Measurements from ENCODE around the gene ATXN7. TPM values are rescaled to one million over a fixed set of nuclear protein-coding genes. Genes with fewer than 3 reads are reported as not detected.

The ATXN7 gene, protein sequence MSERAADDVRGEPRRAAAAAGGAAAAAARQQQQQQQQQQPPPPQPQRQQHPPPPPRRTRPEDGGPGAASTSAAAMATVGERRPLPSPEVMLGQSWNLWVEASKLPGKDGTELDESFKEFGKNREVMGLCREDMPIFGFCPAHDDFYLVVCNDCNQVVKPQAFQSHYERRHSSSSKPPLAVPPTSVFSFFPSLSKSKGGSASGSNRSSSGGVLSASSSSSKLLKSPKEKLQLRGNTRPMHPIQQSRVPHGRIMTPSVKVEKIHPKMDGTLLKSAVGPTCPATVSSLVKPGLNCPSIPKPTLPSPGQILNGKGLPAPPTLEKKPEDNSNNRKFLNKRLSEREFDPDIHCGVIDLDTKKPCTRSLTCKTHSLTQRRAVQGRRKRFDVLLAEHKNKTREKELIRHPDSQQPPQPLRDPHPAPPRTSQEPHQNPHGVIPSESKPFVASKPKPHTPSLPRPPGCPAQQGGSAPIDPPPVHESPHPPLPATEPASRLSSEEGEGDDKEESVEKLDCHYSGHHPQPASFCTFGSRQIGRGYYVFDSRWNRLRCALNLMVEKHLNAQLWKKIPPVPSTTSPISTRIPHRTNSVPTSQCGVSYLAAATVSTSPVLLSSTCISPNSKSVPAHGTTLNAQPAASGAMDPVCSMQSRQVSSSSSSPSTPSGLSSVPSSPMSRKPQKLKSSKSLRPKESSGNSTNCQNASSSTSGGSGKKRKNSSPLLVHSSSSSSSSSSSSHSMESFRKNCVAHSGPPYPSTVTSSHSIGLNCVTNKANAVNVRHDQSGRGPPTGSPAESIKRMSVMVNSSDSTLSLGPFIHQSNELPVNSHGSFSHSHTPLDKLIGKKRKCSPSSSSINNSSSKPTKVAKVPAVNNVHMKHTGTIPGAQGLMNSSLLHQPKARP
- polyA plus RNA-seq (2013, experiment 1 of 2; ENCODE audit: insufficient read length): 9.3 TPM
- 9.5 TPM for polyA plus RNA-seq (2013, experiment 2 of 2; ENCODE audit: insufficient read length)

DNA sequence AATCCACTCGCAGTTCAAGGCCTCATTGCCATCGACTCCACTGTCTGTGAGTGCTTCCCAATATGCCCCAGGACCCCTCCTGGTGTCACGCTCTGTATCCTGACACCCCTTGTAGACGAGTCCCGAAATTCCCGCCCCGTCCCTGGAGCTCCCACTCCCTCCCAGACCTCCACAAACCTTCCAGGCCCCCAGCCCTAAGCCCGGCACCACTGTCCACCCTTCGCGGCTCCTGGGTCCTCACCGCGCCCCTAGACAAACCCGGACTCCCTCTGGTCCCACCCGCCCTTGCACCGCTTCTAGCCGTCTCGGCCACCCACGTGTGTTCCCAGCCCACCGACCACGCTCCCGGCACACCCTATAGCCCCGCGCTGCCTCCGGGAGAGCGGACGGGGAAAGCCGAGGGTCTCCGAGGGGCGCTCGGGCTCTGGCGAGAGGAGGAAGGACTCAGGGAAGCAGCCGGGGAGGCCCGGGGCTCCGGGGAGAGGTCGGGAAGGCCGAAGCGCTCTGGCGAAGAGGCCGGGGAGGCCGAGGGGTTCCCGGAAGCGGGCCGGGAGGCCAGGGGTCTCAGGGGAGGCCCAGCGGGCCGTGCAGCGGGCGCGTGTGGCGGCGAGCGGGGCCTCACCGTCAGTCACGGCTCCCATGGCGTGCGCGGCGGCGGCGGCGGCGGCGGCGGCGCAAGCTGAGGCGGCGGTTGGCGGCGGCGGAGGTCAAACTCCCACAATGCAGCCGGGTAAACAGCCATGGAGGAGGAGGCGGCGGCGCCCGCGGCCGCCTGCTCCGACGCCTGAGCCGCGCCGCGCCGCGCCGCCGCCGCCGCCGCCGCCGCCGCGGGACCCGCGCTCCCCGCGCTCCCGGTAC is at the start of gene ATXN7, which contains the start of gene THOC7:
Gene ATXN7, plus strand, starts transcription at position 718 of the 858 bp plus-strand sequence. CDS start 48,732 bp downstream, outside the sequence.
Gene THOC7, minus strand, starts transcription at position 656 of the 858 bp plus-strand sequence. Its CDS starts 15 bp downstream, at position 641.
- DNase-seq: peak; percentile 71

DNA sequence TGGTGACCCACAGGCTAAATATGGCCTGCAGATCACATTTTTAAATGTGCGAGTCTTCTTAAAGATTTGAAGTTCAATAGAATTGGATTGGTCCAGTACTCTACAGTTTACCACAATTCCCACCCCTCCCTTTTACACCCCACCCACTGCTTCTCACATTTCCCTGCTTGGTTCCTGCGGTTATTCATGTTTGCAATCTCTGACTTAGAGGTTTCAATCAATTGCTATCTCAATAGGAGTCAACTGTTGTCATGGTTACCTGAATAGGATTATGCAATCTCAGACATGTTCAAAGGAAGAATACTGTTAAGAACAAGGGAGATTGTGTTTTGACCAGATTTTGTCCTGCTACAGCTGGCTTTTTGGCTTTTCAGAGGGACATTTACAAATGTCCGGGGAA is 49.4 kb upstream of the ATXN7 start:
- DNase-seq: peak; percentile 17

DNA sequence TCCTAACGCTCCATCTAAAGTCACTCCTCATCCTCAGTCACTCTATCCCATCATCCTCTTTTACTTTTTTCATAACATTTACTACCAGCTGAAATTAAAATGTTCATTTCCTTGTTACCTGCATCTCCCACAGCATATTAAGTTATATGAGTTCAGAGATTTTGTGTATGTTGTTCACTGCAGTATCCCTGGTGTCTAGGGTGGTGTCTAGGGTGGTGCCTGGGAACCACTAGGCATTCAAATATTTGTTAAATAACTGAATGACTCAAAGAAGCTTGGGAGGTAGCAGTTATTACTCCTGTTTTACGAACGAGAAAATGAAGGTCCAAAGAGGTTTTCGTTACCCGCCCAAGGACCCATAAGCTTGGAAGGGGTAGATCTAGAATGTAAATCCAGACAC is 46.4 kb upstream of the ATXN7 start:
- no peak for DNase-seq

DNA sequence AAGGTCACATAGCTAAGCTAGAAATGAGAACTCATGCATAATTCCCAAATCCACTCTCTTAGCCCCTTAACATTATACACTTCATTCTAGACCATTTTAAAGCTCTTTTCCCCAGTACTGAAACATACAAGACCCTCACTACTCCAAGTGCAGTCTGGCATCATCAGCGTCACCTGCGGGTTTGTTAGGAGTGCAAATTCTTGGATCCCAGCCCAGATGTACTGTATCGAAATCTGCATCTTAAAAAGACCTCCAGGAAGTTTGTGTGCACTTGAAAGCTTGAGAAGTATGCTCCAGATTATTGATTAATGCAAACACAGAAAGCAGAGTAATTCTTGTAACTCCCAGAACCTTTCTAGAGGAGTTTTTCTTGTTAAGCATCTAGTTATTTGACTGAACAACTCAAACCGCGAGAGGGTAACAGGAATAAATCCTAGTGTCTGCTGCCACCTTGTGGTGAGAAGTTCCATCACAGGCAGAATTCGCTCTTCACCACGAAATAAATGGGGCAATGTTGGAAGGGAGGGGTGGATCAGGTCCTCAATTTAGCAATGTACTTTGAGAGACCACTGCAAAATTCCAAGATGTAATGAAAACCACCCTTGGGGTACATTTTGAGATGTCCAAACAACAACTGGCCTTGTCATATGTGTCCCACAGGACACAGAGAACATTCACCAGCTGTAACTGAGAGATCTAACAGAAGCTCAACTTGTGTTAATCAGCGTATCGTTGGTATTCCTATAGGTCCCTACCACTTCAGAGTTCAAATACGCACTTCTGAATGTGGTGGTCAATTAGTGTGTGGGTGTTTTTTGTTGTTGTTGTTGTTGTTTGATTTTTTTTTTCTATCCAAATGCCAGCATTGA is 45.2 kb upstream of the ATXN7 start:
- DNase-seq: peak; percentile 57

DNA sequence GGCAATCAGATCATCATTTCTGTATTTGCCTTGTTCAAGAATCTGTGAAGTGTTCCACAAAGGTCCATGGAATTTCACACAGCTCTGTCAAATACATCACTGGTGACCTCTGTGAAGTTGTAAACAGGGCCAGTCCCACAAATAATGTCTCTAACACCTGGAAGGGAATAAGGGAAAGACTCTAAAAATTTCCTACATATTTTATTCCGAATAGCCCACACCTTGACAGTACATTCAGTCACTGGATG is 44.6 kb upstream of the ATXN7 start, which contains the start of gene C3orf49:
Gene C3orf49, plus strand, starts transcription at position 149 of the 248 bp plus-strand sequence. CDS start 173 bp downstream, outside the sequence.
- no peak for DNase-seq

DNA sequence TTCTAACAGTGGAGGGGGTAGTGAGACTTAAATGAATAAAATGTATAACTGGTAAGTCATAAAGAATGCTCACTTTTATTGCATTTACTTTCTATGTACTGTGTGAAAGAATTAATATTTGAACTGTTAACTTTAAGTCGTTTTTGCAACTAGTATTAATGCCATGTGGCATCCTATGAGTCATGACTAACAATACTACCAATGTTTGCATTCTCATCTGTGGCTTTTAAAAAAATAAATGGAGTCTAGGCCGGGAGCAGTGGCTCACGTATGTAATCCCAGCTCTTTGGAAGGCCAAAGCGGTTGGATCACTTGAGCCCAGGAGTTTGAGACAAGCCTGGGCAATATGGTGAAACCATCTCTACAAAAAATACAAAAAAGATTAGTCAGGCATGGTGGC is 39.4 kb upstream of the ATXN7 start:
- peak; percentile 70 for DNase-seq

DNA sequence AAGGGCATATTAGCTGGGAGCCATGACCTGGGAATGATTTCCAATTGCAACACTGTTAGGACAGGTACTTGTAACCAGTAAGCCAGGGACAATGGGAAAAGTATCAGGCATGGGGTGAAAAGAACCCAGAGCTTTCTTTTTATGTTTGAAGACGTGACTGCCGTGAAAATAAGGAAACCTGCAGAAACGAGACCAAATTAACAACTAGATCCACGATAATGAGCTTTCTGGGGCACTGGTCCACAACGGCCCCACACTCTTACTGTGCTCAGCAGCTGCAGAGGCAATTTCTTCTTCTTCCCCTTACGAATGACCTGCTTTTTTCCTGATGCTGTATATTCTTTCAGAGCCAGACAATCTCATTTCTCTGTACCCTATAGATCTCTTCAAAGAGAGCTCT is 33.1 kb upstream of the ATXN7 start:
- no peak for DNase-seq

DNA sequence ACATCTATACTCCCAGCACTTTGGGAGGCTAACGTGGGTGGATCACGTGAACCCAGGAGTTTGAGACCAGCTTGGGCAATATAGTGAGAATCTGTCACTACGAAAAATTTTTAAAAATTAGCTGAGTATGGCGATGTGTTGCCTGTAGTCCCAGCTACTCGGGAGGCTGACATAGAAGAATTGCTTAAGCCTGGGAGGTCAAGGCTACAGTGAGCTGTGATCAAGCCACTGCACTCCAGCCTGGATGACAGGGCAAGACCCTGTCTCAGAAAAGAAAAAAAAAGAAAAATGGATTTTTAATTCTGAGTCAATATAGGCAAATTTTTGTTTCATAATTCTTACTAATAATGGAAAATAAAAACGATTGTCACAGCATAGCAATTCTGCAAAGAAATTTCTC is 31.3 kb upstream of the ATXN7 start:
- DNase-seq: no peak

DNA sequence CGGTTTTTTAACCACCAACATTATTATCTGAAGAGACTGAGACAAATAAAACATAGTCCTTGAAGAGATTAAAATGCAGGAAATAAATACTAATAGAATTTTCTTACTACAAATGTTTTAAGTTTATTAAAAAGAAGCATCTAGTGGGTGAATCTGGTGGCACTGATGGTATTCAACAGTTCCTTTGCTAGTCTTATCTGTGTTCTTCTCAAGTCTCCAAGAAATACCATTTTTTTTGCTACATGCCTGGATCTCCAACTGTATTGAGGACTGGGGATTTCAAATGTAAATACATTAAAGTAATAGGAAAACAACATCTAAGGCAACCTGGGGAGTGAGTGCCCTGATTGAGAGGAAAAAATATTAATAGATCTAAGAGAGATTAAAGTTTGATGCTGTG is 22.0 kb upstream of the ATXN7 start:
- DNase-seq: no peak

DNA sequence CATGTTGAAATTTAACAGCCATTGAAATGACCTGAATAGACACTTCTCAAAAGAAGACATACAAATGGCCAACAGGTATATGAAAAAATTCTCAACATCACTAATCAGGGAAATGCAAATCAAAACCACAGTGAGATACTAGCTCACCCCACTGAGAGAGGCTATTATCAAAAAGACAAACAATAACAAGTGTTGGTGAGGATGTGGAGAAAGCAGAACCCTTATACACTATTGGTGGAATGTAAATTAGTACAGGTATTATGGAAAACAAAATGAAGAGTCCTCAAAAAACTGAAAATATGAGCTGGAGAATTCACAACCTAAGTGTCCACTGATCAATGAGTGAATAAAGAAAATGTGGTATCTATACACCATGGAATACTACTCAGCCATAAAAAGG is 21.5 kb upstream of the ATXN7 start:
- DNase-seq: no peak

DNA sequence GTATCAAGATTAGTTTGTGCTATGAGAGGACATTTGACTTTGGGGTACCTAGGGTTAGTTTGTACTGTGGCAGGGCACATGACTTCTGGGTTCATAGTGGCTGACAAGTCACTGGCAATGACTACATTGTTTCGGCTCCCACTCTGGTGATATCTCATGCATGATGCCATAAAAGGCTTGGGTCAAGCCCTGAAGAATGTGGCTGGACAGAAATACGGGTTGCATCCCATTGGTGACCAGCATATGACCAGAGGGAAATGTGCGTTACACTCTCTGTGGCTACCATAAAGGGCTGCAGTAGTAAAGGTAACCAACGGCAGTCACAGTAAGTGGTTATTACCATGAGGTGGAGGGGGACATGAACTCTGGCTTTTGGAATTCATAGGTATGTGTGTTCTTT is 18.5 kb upstream of the ATXN7 start:
- DNase-seq: no peak

DNA sequence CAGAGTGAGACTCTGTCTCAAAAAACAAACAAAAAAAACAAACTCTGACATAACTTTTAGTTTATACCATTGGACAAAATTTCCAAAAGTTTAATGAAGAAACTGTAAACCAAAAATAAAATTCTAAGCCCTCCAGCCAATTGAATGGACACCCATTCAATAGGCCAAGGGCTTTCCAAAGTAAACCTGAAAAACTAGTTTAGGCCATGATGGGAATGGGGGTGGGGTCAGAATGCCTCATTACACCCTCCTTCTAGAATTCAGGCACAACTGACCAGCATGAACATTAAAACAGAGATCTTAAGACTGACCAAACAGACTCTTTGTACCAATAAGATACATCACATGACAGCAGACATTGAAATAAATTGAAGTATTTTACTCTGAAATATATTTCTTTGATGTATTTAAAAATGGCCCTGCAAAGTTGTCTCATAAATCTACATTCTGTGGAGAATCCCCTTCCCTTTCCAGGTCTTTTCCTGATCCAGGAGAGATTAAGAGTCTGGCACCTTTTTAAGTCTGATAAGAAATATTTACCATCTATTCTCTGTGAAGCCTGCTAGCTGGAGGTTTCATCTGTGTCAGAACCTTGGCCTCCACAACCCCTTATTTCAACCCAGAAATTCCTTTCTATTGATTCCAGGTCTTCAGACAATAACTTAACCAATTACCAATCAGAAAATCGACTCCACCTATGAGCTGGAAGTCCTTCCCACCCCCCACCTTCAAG is 15.8 kb upstream of the ATXN7 start:
- no peak for DNase-seq

DNA sequence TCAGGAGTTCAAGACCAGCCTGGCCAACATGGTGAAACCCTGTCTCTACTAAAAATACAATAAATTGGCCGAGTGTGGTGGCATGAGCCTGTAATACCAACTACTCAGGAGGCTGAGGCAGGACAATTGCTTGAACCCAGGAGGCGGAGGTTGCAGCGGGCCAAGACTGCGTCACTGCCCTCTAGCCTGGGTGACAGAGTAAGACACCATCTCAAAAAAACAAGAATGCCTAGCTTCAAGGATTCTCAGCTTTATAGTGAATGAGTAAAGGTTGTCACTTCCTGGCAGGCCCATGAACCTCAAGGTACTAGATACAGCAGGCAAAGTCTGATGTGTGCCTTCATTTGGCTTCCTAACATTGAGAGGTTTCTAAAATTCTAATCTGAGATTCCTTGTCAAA is 14.5 kb upstream of the ATXN7 start:
- DNase-seq: no peak

DNA sequence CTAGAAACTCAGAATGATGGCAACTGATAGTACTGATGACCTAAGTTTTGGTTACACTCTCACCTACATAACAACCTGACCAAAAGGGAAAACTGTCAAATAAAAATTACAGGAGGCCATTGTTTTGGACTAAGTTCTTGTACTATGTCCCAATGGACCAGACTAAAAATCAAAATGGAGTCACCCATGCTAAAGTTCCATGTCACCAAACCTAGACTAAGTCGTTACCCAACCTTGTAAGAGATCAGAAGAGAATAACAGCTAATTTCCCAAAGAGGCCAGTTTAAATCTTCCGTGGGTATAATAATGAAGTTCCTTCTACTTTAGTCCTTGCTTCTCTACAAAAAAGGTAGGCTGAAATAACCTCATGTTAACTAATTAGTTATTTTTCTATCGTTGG is 12.4 kb upstream of the ATXN7 start:
- no peak for DNase-seq

DNA sequence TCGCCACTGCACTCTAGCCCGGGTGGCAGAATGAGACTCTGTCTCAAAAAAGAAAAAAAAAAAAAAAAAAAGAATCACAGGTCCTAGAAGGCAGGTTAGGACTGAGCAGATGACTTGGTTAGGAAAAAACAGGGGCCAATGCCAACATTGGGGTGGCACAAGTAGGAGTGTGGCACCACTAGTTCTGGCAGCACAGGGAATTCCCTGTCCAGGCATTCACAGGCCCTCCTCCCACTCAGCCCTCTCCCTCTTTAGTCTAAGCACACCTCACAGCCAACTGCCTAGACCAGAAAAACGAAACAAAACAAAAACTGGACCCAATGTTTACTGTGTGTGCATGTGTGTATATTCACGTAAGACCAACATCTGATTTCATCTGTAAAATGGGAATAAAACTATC is 10.6 kb upstream of the ATXN7 start:
- no peak for DNase-seq

DNA sequence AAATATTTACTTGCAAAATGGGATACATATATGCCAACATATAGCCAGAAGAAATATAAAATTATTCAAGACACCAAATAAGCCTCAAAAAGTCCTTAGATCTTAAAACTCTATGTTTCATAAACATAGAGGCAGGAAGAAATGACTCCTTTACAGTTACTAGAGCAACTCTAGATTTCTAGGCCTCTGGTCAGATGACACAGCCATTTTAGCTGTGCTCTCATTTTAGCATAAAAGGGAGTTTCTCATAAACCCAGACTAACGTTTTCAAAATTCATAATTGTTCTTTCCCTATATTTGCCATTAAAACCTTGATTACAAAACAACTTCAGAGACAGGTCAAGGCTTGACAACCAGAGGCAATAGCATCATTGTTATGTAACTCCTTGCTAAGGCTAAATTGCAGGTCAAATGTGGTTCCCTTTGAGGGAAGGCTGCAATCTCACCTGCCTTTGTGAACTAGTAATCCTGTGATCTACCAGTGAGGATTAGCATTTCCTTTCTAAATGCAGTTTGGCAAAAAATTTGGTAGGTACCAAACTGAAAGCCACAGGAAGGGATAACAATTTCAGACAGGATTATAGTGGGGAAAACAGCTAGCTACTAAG is 8.2 kb upstream of the ATXN7 start:
- no peak for DNase-seq

DNA sequence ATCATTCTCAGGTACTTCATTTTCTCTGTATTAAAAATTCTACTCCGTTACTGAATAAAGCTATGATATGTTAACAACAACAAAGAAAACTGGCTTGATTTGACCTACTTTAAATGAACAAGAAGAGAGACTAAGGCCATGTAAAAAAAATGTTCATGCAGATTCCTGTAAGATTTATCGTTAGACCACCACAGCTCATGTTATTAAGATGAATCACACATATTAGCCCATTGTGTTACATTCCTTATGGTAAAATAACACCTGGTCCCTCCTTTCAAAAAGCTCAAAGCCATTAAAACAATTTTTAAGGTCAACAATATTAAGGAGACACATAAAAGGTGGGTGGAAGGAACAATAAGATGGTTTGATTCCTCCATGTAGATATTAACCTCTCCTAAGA is 6.4 kb upstream of the ATXN7 start:
- DNase-seq: peak; percentile 42

DNA sequence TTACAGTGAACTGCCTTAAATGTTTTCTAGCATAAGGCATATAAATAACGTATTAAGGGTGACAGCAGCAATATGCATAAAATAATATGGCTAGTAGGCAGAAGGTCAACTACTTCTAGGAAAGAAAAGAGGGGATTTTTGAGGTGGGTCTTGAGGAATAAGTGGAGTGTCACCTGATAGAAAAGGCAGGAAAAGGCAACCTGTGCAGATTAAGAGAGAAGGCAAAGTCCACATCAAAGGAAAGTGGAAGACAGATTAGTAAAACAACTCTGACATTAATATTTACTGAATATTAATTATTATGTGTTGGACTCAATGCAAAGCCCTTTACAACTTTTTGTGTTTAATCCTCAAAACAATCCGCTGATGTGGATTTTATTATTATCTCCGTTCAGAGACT is 2.9 kb upstream of the ATXN7 start:
- DNase-seq: no peak

DNA sequence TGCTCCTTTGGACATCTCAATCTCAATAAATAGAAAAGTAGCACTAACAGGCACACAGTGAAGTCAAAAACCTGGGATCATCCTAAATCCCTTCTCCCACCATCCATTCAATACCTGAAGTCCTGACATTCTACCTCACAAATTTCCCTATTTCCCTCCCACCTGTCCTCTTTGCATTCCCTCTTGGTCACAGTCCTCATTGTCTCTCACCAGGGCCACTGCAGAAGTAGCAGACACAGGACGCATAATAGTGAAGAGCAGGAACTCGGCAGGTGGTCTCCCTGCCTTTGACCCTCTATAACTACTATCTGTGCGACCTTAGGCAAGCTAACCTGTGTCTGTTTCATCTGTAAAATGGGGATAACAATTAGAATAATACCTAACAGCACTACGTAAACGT is 2.4 kb upstream of the ATXN7 start:
- DNase-seq: no peak

DNA sequence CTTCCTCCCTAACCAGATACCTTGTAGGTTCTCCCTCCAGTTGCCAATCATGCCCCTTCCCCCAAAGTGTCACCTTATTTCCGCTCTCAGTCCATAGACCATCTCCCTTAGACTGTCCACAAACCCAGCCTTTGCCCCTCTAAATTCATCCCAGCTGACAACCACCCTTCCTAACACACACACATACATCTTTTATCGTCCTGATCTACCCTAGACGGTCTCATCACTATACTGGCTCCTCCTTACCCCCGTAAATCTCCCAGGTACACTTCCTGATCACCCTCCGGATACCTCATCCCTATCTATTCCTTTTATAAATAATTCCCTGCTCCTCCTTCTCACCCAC is 890 bp upstream of the ATXN7 start:
- no peak for DNase-seq

Measured in fibroblast of skin of abdomen (primary cell).